NOMO-1 treated with DMSO at 0.1 percent for 48 hours (cell line): ENCODE results near the gene BCLAF3.

Source experiments
- DNase-seq: peaks from one replicate; lab custom pipeline; 2025; ENCODE audit not compliant: unreplicated experiment; lab: John Stamatoyannopoulos, UW

The BCLAF3 gene

DNA sequence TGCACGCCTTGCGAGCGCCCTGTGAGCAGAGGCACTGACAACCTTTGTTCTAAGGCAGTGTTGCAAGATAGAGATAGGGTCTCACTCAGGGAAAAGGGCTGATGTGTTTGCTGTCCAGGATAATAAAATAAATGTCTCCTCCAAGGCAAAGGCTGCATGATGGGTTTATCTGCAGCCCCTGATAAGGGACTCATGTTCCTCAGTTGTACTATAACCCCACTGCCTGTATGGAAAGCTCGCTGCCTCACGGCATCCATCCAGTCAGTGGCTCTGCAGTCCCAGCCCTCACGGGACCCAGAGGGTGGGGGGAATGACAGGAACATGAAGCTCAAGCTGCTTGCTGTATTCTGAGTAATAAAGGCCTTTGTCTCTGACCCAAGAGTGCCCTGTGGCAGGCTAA lies 22.6 kb downstream of the BCLAF3 start:
- DNase-seq, result no peak

- DNase-seq, result no peak
These were observed 24.8 kb downstream of the BCLAF3 start for GRCh38 chrX:19966056-19966455.

GRCh38 chrX:19964017-19964710 lies 26.7 kb downstream of the BCLAF3 start:
- DNase-seq, result no peak

- DNase-seq, result no peak
These were observed 29.9 kb downstream of the BCLAF3 start for GRCh38 chrX:19960913-19961312.

DNA sequence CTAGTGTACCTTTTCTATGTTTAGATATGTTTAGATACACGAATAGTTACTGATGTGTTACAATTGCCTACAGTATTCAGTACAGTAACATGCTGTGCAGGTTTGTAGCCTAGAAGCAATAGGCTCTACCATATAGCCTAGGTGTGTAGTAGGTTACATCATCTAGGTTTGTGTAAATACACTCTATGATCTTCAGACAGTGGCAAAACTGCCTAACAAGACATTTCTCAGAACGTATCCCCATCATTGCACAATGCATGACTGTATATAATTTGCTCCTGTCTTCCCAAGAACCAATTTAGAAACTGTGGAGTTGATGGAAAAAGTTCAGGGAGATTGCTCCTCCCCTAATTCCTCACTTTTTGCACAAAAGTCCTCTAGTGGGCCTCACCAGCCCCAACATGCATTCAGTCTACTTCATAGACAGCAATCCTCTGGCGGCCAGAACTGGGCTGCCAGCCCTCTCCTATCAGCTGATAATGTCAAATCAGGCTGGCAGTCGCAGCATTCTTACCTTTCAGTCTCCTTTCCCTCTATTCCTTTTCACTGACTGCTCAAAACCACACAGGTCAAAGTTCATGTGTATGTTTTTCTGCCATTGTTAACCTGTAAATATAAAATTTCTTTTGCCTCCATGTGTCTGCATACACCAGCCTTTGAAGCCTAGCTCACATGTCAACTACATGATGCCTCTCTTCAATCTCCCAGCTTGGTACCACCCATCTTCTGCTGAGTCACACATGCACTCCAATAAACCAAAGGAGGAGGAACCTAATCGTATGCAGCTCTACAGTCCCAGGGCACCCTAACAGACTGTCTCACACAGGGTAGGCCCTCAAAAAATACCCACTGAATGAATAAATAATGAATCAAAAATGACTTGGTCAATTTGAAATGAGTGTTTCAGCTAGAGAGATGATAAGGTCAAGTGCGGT lies 32.0 kb downstream of the BCLAF3 start:
- no peak for DNase-seq

DNA sequence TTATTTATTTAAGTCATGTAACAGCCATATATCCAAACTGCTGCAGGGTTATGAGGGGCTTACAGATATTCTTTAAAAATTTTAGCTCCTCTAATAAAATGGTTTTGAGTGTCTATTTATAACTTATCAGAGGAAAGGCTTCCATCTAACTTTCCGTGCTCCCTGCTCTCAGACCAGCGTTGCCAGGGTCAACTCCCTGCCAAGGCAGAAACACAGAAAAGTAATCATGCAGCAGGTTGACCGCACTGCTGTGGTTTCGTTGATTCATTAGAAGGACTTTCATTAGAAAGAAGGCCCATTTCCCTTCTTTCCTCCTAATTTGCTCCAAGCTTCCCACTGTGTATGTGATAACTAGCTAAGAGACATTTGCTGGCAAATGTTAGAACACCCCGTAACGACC lies 33.9 kb downstream of the BCLAF3 start:
- DNase-seq, result no peak

- DNase-seq, result no peak
These were observed 34.6 kb downstream of the BCLAF3 start for GRCh38 chrX:19956306-19956705.

DNA sequence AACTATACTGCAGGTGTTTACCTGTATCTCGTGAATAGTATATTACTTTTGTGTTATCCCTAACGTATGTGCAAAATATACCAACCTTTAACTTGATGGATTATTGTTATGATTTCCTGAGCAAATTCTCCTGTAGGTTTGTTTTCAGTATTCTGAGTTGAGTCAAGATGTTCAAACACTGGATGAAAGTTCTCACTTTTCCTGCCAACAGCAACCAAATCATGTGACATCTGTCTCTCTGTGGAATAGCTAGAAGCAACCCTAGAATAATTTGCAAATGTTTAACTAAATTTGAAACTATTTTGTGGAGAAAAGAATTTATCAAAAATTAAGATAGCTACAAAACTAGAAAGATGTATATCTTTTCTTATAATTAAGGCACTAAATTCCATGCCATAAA lies 35.6 kb downstream of the BCLAF3 start:
- DNase-seq, result no peak

DNA sequence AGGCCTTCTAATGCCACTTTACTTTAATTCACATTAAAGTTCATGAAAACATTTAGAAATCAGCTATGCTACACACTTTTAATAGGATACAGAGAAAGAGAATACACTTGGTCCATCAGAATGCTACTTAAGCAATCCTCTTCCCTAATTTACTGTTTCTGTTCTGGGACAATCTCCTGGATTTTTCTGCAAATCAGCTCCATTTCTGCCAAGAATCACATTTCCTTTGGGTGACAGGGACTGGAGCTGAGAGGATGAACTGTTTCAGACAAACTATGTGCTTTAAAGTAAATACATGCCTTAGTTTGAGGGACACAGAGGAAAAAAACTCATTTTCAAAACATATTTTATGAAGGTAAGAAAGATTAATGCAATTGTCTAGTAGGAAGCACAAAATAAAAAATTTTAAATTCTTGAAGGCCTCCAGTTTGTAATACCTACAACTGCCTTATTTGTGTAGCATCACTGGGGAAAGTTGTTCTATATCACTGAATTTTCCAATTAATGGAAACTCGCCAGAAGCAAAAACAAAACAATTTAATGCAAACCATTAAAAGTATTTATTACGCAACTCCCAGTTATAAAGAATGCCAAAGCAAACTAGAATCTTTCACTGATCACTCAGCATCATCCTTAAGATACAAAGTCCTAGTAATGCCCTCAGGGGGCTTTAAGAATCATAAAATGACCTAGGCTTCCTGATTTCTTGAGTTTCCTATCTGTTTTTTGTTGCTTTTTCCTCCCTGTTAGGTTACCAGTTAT lies 36.3 kb downstream of the BCLAF3 start:
- no peak for DNase-seq

- no peak for DNase-seq
These were observed 37.7 kb downstream of the BCLAF3 start for GRCh38 chrX:19953145-19953544.

GRCh38 chrX:19949340-19949739 lies 41.5 kb downstream of the BCLAF3 start:
- no peak for DNase-seq

GRCh38 chrX:19947612-19948011 lies 43.2 kb downstream of the BCLAF3 start:
- no peak for DNase-seq
